ENCODE measurements around the gene ZNF747. TPM values are rescaled to one million over a fixed set of nuclear protein-coding genes. Genes with fewer than 3 reads are reported as not detected.

The ZNF747 gene
- total and polyA plus RNA-seq, 10 of the 15 experiments (the other 5 are each of a cell fraction or from before 2014, with no cell fraction given): 1.0 to 13.0 (median 7.2) TPM

- TF ChIP-seq ZNF687 (IDR thresholded peaks at IDR 0.05) (peak; percentile 63), JUND (IDR thresholded peaks at IDR 0.05; ENCODE audit: low read depth, low read length) (no peak), TAF1 (IDR thresholded peaks at IDR 0.05; ENCODE audit: borderline replicate concordance, low read depth, low read length) (peak; percentile 73; the same call in 1 of the 2 replicates), DPF2 (IDR thresholded peaks at IDR 0.05) (0 out of 2 replicates have a peak, but pooled peaks have one; percentile 28), ZNF384 (IDR thresholded peaks at IDR 0.05; ENCODE audit: borderline replicate concordance, low read depth, low read length) (no peak), ZBTB11 (CRISPR knock-in tag; IDR thresholded peaks at IDR 0.05) (peak; percentile 80), CUX1 (IDR thresholded peaks at IDR 0.05; ENCODE audit: insufficient replicate concordance, low read depth, low read length) (no peak), SMAD1 (IDR thresholded peaks at IDR 0.05; ENCODE audit: low read depth, partially characterized antibody) (no peak), NR2C2 (IDR thresholded peaks at IDR 0.05; ENCODE audit: borderline replicate concordance, control insufficient read depth, insufficient read length, low read depth) (peak; percentile 44), EZH2 (IDR thresholded peaks at IDR 0.05; ENCODE audit: borderline replicate concordance, control insufficient read depth, low read depth, low read length) (no peak), BCLAF1 (IDR thresholded peaks at IDR 0.05) (no peak), HDAC6 (IDR thresholded peaks at IDR 0.05; ENCODE audit: unreplicated experiment) (no peak)
Measured at GRCh38 chr16:30534368-30535105, at the start of gene ZNF747 (continued).
